ENCODE results near the gene ABCA6.
"Not testable (repeated sequence)": the region's sequence is repeated elsewhere in the genome, so short reads cannot be mapped to it uniquely, and the experiment has no call there.

ABCA6 gene

GRCh38 chr17:69070378-69071232 lies 71.1 kb downstream of the ABCA6 start:
- DNase-seq: not testable (repeated sequence)

DNA sequence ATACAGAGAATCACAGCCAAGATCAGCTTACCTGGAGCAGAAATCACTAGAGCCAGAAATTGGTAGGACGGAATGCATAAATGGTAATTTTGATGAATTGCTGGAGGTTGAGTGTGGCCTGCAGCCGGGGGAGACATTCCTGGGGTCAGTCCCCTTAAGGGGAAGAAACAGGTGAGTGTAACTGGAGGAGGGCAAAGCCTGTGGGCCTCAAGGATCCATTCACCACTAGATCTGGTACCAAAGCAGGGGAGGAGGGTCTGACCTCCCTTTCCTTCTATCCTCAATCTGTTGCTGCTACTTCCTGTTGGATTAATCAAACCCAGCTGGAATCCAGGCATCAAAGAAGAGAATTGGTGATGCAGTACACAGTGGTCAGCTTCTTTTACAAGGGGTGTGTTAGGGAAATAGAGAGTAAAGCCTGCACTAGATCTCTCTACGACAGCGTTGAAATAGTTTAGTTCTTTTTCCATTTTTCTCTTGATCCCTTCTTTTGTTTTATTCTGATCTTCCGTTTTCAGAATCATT lies 72.4 kb downstream of the ABCA6 start:
- DNase-seq: no peak

DNA sequence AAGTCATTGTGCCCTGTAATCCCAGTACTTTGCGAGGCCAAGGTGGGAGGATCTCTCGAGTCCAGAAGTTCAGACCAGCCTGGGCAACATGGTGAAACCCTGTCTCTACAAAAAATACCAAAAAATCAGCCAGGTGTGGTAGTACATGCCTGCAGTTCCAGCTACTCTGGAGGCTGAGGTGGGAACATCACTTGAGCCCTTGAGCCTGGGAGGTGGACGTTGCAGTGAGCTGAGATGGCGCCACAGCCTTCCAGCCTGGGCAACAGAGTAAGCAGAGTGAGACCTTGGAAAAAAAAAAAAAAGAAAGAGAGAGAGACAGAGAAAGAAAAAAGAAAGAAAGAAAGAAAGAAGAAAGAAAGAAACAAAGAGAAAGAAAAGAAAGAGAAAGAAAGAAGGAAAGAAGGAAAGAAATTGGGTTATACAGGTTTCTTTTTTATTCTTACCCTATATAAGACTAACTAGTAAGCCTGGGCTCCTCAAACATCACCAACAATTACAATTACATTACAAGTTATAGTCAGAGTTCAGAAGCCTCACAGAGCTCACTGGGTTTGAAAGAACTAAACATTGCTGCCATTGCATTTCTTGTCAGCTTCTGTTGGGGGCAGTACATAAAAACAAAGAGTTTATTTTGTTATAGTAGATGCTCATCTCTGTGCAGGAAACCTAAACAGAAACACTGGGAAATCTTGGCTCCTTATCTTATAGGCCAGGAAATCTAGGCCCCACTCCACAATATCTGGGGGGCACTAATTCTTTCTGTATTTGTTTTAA lies 74.2 kb downstream of the ABCA6 start:
- no peak for DNase-seq

DNA sequence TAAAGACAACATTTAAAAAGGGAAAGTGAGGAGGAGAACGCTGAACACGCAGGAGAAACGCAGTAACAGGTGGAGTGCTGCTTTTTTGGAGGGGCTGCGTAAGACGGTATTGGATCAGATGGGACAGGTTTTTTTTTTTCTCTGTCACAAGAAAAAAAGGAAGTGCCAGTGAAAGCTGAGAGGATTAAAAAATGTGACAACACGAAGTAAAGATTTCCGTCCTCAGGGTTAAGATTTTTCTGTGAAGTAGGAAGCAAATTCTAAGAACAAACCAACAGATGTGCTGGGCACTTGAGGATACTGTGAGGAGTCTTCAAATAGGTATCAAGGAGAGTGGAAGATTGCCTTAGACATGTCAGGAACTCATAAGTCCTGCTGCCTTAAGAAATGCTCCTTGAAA lies 75.2 kb downstream of the ABCA6 start:
- DNase-seq: no peak

DNA sequence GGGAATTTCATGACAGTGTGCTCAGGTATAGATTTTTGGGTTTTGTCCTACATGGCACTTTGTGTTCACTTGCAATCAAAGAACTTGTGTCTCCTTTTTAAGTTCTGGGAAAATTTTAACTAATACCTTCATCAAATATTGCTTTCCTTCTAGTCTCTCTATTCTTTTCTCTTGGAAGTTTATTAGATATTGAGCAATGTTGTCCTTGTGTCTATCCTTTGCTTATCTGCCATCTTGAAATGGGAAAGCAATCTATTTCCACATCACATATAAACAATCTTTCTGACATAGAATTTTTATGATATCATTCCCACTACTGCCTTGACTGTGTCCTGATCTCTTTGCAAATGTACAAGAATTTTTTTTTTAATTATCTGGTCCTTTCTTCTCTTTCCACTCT lies 76.6 kb downstream of the ABCA6 start:
- no peak for DNase-seq

- DNase-seq: no peak
Measured at GRCh38 chr17:69064476-69064875, 77.2 kb downstream of the ABCA6 start.

GRCh38 chr17:69064001-69064400 lies 77.7 kb downstream of the ABCA6 start:
- no peak for DNase-seq

DNA sequence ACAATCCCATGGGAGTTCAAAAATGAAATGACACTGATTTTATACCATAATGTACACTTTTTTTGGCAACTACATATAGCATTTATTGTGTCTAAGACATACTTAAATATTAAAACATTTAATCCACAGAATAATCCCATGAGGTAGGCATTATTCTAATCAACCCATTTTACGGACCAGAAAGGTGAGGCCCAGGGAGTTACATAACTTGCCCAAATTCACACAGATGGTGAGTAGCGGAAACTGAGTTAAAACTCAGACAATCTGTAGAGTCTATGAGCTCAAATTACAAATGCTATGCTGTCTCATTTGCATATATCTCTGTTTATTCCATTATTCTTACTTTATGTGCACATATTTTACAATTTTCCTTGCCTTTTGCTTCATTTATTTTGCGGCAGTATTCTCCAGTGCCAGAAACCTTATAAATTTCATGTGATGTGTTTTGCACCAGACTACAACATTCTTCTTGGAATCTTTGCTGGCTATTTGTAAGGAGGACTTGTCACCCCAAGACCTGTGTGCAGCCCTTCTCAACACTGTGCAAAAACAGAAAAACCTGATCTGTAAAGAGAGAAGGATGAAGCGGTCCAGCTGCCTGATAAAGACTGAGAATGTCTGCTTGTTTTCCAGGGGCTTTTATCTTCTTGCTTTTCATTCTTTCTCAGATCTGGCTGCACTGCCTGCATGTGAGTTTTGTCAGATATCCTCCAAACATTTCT lies 78.7 kb downstream of the ABCA6 start:
- DNase-seq: no peak

- no peak for DNase-seq
Measured at GRCh38 chr17:69061721-69062556, 79.8 kb downstream of the ABCA6 start.

- DNase-seq: no peak
Measured at GRCh38 chr17:69060822-69061221, 80.9 kb downstream of the ABCA6 start, which contains the start of gene ABCA9. Gene ABCA9, minus strand, starts transcription at chr17:69060927. Its CDS starts 9,801 bp downstream, at chr17:69051126.

DNA sequence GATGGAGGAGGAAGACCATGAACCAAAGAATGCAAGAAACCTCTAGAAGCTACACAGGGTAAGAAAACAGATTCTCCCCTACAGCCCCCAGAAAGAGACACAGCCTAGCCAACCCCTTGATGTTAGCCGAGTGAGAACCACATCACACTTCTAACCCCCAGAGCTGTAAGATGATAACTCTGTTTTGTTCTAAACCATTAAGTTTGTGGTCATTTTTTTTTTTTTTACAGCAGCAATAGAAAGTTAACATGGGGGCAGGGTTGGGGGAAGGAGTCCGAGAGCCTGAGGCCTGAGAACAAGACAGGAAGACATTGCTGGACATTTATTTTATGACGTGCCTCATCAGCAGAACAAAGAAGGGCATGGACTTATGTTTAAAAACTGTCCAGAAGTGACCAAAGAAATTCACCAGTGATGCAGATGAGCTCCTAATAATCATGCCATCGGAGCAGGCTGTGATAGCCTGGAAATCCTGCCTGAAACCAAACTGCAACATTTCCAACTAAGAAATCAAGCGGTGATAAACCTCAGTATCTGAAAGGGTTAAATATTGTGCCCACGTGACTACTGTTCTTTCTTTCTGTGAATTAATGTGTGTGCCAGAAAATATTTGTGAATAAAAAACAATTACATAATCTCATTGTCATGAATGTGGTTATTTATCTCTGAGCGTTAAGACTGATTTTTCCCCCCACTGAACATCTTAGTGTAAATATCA lies 82.1 kb downstream of the ABCA6 start:
- DNase-seq: no peak

DNA sequence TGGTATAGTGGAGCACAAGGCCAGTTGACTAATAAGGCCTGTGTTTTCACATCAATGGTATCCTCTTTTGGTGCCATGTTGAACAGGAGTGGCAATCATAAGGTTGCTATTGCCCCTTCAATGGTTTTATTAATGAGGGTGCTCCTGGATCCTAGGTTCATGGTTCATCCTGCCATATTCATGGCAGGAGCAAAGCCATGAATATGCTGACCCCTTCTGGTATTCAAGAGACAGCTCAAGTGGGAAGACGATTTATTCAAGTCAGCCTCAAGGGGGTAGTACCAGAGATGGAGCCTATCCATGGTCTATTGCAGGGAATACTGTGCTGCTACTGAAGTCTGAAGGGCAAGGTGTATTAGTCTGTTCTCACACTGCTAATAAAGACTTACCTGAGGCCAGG lies 83.5 kb downstream of the ABCA6 start:
- DNase-seq: no peak

- DNase-seq: no peak
Measured at GRCh38 chr17:69057280-69057679, 84.4 kb downstream of the ABCA6 start.

GRCh38 chr17:69056179-69056823 lies 85.4 kb downstream of the ABCA6 start:
- DNase-seq: no peak

DNA sequence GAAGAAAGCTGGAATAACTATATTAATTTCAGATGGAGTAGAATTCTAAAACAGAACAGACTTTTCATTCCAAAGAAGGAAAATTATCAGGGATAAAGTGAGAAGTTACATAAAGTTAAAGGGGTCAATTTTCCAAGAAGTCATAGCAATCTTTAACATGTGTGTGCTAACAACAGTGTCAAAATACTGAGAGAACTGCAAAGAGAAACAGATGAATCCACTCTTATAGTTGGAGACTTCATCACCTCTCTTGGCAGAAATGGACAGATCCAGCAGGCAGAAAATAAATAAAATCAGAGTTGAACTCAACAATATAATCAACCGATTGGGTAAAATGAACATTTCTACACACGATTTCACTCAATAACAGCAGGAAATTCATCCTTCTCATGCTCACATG lies 86.4 kb downstream of the ABCA6 start:
- DNase-seq: no peak

- no peak for DNase-seq
Measured at GRCh38 chr17:69050999-69051775, 90.5 kb downstream of the ABCA6 start.

DNA sequence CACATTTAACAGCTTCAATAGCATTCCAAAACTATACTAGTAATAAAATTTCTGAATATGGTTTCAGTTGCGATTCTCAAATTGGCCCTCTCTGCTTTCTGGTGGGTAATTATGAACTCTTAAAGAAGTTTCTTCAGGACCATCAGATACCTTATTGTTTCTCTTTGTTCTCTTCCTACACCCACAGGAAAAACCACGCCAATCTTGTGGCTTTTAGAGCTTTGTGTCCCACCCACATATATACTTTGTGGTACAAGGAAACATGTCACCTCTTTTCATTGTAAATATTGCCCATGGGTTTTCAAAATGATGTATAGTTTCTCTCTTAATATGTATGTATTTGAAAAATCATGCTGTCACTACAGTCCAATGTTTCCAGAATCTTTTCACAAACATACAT lies 93.1 kb downstream of the ABCA6 start:
- no peak for DNase-seq

DNA sequence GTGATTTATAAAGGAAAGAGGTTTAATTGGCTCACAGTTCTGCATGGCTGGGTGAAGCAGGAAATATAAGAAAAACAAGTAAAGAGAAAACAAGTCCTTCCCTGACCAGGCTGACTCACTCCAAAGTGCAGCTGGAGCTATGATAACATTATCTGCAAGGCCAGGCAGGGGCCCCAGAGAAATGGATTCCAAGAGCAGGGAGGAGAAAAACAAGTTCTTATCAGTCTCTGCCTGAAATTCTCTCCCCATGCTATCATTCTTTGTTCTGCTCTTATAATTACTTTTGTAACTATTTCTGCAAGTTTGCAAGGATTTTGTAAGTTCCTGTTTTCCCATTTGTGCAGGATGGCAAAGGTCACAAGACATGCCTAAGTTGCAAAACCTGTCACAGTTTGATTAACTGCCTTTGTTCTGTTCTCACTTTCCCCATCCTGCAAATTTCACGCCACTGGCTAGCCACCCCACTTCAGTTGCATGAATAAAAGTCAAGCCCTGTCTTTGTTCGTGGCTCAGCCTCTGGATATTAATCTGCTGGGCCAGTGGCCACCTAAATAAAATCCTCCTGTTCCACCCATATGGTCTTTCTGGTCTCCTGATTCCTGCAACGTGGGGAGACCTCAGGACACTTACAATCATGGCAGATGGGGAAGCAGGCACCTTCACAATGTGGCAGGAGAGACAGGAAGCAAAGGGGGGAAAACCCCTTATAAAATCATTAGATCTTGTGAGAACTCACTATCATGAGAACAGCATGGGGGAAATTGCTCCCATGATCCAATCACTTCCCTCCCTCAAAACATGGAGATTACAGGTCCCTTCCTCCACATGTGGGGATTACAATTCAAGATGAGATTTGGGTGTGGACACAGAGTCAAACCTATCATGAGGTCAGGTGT lies 94.1 kb downstream of the ABCA6 start:
- DNase-seq: no peak

Measured in NCI-H2227 treated with DMSO at 0.1 percent for 48 hours (cell line).